Measurements from ENCODE around the gene GPR137B. TPM values are rescaled to one million over a fixed set of nuclear protein-coding genes. Genes with fewer than 3 reads are reported as not detected.

The GPR137B gene, protein sequence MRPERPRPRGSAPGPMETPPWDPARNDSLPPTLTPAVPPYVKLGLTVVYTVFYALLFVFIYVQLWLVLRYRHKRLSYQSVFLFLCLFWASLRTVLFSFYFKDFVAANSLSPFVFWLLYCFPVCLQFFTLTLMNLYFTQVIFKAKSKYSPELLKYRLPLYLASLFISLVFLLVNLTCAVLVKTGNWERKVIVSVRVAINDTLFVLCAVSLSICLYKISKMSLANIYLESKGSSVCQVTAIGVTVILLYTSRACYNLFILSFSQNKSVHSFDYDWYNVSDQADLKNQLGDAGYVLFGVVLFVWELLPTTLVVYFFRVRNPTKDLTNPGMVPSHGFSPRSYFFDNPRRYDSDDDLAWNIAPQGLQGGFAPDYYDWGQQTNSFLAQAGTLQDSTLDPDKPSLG
- polyA plus RNA-seq (8.2 and 10.5 TPM in 2 replicates), polyA minus RNA-seq (12.7 and 13.1 TPM in 2 replicates)

DNA sequence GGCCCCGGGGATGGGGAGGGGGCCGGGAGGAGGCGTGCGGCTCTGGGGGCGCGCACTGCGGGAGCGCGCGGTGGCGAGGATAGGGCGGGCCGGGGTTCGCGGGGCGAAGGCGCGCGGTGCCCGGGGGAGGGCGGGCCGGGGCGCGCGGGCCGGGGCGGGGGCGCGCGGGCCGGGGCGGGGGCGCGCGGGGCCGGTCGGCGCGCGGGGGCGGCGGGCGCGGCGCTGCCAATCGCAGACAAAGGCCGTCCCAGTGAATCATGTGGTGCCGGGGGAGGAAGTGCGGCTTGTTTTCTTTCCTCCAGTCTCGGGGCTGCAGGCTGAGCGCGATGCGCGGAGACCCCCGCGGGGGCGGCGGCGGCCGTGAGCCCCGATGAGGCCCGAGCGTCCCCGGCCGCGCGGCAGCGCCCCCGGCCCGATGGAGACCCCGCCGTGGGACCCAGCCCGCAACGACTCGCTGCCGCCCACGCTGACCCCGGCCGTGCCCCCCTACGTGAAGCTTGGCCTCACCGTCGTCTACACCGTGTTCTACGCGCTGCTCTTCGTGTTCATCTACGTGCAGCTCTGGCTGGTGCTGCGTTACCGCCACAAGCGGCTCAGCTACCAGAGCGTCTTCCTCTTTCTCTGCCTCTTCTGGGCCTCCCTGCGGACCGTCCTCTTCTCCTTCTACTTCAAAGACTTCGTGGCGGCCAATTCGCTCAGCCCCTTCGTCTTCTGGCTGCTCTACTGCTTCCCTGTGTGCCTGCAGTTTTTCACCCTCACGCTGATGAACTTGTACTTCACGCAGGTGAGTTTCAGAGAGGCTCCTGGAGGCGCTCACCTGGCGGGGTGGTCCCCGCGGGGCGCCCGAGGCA is at the start of gene GPR137B:
TSS of gene GPR137B (plus strand) at position 287 of the 851 bp plus-strand sequence. CDS start at position 371, 84 bp downstream.
- Histone ChIP-seq H3K9me3 (ENCODE audit: low read length) (no peaks in the 10 kb centered on the region), H3K9me2 (ENCODE audit: insufficient read depth, low read length) (no peaks in the 10 kb centered on the region), H3K4me3 (ENCODE audit: low read length) (peak within 1 kb of the TSS; percentile 92), H3K4me2 (ENCODE audit: low read length) (peak within 1 kb of the TSS; percentile 82), H3K27me3 (ENCODE audit: insufficient read depth, low read depth, low read length) (peaks cover 40% of the 10 kb centered on the region), H2AFZ (ENCODE audit: low read depth, low read length) (peak within 1 kb of the TSS; percentile 91), H3K9ac (ENCODE audit: low read length) (peak within 1 kb of the TSS; percentile 68), H4K20me1 (ENCODE audit: insufficient read depth) (no peaks in the 10 kb centered on the region), H3K27ac (ENCODE audit: low read length) (peak within 1 kb of the TSS; percentile 9), H3K79me2 (replicated peaks; ENCODE audit: insufficient read depth, low read length) (peaks cover 5% of the 10 kb centered on the region), H3K36me3 (ENCODE audit: insufficient read depth, low read length) (no peaks in the 10 kb centered on the region), H3F3A (ENCODE audit: insufficient read depth, low read length, poor library complexity, severe bottlenecking) (no peaks in the 10 kb centered on the region)
- TF ChIP-seq POLR2AphosphoS5 (IDR thresholded peaks at IDR 0.05): no peak
- TF ChIP-seq, protein P1, sequence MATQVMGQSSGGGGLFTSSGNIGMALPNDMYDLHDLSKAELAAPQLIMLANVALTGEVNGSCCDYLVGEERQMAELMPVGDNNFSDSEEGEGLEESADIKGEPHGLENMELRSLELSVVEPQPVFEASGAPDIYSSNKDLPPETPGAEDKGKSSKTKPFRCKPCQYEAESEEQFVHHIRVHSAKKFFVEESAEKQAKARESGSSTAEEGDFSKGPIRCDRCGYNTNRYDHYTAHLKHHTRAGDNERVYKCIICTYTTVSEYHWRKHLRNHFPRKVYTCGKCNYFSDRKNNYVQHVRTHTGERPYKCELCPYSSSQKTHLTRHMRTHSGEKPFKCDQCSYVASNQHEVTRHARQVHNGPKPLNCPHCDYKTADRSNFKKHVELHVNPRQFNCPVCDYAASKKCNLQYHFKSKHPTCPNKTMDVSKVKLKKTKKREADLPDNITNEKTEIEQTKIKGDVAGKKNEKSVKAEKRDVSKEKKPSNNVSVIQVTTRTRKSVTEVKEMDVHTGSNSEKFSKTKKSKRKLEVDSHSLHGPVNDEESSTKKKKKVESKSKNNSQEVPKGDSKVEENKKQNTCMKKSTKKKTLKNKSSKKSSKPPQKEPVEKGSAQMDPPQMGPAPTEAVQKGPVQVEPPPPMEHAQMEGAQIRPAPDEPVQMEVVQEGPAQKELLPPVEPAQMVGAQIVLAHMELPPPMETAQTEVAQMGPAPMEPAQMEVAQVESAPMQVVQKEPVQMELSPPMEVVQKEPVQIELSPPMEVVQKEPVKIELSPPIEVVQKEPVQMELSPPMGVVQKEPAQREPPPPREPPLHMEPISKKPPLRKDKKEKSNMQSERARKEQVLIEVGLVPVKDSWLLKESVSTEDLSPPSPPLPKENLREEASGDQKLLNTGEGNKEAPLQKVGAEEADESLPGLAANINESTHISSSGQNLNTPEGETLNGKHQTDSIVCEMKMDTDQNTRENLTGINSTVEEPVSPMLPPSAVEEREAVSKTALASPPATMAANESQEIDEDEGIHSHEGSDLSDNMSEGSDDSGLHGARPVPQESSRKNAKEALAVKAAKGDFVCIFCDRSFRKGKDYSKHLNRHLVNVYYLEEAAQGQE (IDR thresholded peaks at IDR 0.05; ENCODE audit: borderline replicate concordance): no peak
- TF ChIP-seq TAF1 (IDR thresholded peaks at IDR 0.05; ENCODE audit: low read depth): peak; percentile 40
- TF ChIP-seq EZH2 (IDR thresholded peaks at IDR 0.05; ENCODE audit: borderline replicate concordance, insufficient read depth, low read length, poor library complexity, severe bottlenecking): no peak
- TF ChIP-seq EP300 (conservative IDR thresholded peaks at IDR 0.05; ENCODE audit: poor library complexity, severe bottlenecking): no peak
- TF ChIP-seq RAD21 (conservative IDR thresholded peaks at IDR 0.05): peak; percentile 29
- peak; percentile 23 for TF ChIP-seq SMC3 (conservative IDR thresholded peaks at IDR 0.05; ENCODE audit: poor library complexity)
- peak; percentile 67 for TF ChIP-seq MXI1 (conservative IDR thresholded peaks at IDR 0.05; ENCODE audit: poor library complexity, severe bottlenecking)
- TF ChIP-seq, protein P2, sequence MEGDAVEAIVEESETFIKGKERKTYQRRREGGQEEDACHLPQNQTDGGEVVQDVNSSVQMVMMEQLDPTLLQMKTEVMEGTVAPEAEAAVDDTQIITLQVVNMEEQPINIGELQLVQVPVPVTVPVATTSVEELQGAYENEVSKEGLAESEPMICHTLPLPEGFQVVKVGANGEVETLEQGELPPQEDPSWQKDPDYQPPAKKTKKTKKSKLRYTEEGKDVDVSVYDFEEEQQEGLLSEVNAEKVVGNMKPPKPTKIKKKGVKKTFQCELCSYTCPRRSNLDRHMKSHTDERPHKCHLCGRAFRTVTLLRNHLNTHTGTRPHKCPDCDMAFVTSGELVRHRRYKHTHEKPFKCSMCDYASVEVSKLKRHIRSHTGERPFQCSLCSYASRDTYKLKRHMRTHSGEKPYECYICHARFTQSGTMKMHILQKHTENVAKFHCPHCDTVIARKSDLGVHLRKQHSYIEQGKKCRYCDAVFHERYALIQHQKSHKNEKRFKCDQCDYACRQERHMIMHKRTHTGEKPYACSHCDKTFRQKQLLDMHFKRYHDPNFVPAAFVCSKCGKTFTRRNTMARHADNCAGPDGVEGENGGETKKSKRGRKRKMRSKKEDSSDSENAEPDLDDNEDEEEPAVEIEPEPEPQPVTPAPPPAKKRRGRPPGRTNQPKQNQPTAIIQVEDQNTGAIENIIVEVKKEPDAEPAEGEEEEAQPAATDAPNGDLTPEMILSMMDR (IDR thresholded peaks at IDR 0.05; ENCODE audit: poor library complexity, severe bottlenecking): no peak

DNA sequence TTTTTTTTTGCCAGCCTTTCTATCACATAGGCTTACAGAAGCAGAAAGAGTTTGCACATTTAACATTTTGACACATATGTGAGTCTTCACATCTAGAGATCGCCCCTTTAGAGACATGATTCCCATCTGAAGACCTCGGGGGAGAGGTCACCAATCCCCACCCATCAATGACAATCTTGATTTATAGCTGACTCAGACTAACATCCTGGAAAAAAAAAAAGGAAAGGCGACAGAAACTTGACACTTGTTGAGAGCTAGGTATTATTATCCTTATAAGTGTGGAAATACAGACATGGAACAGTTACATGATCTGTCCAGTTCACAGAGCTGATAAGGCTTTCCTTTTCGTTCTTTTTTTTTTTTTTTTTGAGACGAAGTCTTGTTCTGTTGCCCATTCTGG is 49.4 kb upstream of the GPR137B start:
- Histone ChIP-seq H3F3A (ENCODE audit: insufficient read depth, low read length, poor library complexity, severe bottlenecking) (no peaks in the 10 kb centered on the region), H3K4me3 (ENCODE audit: low read length) (no peak overlapping the region), H3K79me2 (replicated peaks; ENCODE audit: insufficient read depth, low read length) (no peaks in the 10 kb centered on the region), H3K27ac (ENCODE audit: low read length) (no peak overlapping the region), H3K36me3 (ENCODE audit: insufficient read depth, low read length) (no peaks in the 10 kb centered on the region), H3K9me2 (ENCODE audit: insufficient read depth, low read length) (no peaks in the 10 kb centered on the region), H3K9me3 (ENCODE audit: low read length) (no peaks in the 10 kb centered on the region), H2AFZ (ENCODE audit: low read depth, low read length) (no peak overlapping the region), H4K20me1 (ENCODE audit: insufficient read depth) (no peaks in the 10 kb centered on the region), H3K9ac (ENCODE audit: low read length) (no peak overlapping the region), H3K27me3 (ENCODE audit: insufficient read depth, low read depth, low read length) (no peaks in the 10 kb centered on the region), H3K4me2 (ENCODE audit: low read length) (no peak overlapping the region)
- TF ChIP-seq RAD21 (conservative IDR thresholded peaks at IDR 0.05) (no peak), TAF1 (IDR thresholded peaks at IDR 0.05; ENCODE audit: low read depth) (no peak)
- TF ChIP-seq, protein P1 (IDR thresholded peaks at IDR 0.05; ENCODE audit: borderline replicate concordance): no peak
- TF ChIP-seq, protein P2 (IDR thresholded peaks at IDR 0.05; ENCODE audit: poor library complexity, severe bottlenecking): no peak
